ENCODE data around the gene ZNF441. TPM values are rescaled to one million over a fixed set of nuclear protein-coding genes. Genes with fewer than 3 reads are reported as not detected.

The ZNF441 gene
- total and polyA plus RNA-seq, 10 of the 15 experiments (the other 5 are each of a cell fraction or from before 2014, with no cell fraction given) = 1.0 to 9.4 (median 4.3) TPM

- TF ChIP-seq SREBF2 (IDR thresholded peaks at IDR 0.05; ENCODE audit: low read length) (no peak), RFX5 (IDR thresholded peaks at IDR 0.05; ENCODE audit: low read depth, low read length) (no peak), POLR2A (IDR thresholded peaks at IDR 0.05; ENCODE audit: low read depth, low read length) (peak; percentile 91), NR2C2 (IDR thresholded peaks at IDR 0.05; ENCODE audit: borderline replicate concordance, control insufficient read depth, insufficient read length, low read depth) (no peak), MEF2B (IDR thresholded peaks at IDR 0.05; ENCODE audit: partially characterized antibody, poor library complexity, severe bottlenecking) (peak; percentile 75), USF1 (IDR thresholded peaks at IDR 0.05; ENCODE audit: borderline replicate concordance, extremely low read length, insufficient read depth, low read depth, low read length) (no peak), ZBTB4 (CRISPR knock-in tag; IDR thresholded peaks at IDR 0.05) (no peak), E2F8 (IDR thresholded peaks at IDR 0.05; ENCODE audit: low read depth, partially characterized antibody) (no peak), SP1 (IDR thresholded peaks at IDR 0.05; ENCODE audit: low read depth, low read length) (peak; percentile 87), FOXM1 (IDR thresholded peaks at IDR 0.05; ENCODE audit: low read depth, low read length) (no peak), MYC (IDR thresholded peaks at IDR 0.05; ENCODE audit: insufficient read depth, insufficient read length, insufficient replicate concordance, low read length, severe bottlenecking) (no peak), ZBTB40 (IDR thresholded peaks at IDR 0.05; ENCODE audit: borderline replicate concordance) (peak; percentile 61; the same call in 1 of the 2 replicates), CBX3 (IDR thresholded peaks at IDR 0.05; ENCODE audit: borderline replicate concordance, low read depth) (no peak), RAD51 (IDR thresholded peaks at IDR 0.05) (no peak), EGR1 (IDR thresholded peaks at IDR 0.05; ENCODE audit: borderline replicate concordance in 1 of 2, low read depth in 2 of 2, low read length in 2 of 2) (no peak), SREBF1 (IDR thresholded peaks at IDR 0.05; ENCODE audit: low read length) (no peak), NR2F1 (conservative IDR thresholded peaks at IDR 0.05) (peak; percentile 29; the same call in 1 of the 2 replicates)
Observed at GRCh38 chr19:11766597-11767591, at the start of gene ZNF441 (continued).
